HG03575 (cell line): ENCODE measurements around the gene SLC35F4.

Source experiments
- ATAC-seq: cut with Tn5 transposase; IDR thresholded peaks from one replicate; pipeline ENCODE4 v1.9.1; 2021; ENCODE audit not compliant: unreplicated experiment, insufficient number of reproducible peaks, low FRiP score; ENCODE audit errors: extremely low read depth

Gene SLC35F4

GRCh38 chr14:57686304-57686703 is 179.6 kb downstream of the SLC35F4 start:
- ATAC-seq: no peak

- ATAC-seq: no peak
Measured at GRCh38 chr14:57671021-57671420, 194.9 kb downstream of the SLC35F4 start.

GRCh38 chr14:57660208-57660607 is 205.7 kb downstream of the SLC35F4 start:
- no peak for ATAC-seq

- ATAC-seq: no peak
Measured at GRCh38 chr14:57659052-57659451, 206.8 kb downstream of the SLC35F4 start.

DNA sequence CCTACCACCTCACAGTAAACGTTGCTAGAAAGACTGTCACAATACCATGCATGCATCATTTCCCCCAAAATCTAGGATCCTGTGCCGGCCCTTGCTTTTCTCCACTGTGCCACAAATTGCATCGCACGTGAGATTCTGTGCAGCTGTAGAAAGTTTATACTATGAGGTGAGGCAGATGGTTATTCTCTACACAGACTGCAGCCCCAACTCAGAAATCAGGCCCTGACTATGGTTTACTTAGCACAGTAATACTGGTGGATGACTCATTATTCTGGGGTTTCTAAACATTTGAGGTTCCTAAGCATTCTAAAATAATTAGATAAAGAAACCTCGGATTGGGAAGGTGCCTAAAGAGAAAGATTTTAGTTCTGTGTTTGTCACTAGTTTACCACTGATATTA is 208.4 kb downstream of the SLC35F4 start:
- ATAC-seq: no peak

DNA sequence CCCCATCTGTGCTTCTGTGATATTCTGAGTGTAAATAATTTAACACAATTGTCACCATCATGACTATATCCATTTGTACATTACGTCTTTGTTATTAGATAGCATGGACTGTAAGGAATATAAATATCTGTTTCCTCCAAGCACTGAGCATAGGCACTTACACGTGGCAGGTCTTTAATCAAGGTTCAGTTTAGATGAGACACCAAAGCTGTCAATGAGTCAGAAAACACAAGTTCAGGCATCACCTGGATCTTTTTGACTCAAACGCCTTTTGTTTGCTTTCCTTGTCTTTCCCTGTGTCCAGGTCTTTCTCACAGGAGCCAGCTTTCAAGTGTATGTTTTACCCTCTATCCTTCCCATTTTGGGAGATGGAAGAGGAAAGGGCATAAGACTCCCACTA is 209.0 kb downstream of the SLC35F4 start:
- no peak for ATAC-seq

GRCh38 chr14:57652769-57653168 is 213.1 kb downstream of the SLC35F4 start:
- ATAC-seq: no peak

DNA sequence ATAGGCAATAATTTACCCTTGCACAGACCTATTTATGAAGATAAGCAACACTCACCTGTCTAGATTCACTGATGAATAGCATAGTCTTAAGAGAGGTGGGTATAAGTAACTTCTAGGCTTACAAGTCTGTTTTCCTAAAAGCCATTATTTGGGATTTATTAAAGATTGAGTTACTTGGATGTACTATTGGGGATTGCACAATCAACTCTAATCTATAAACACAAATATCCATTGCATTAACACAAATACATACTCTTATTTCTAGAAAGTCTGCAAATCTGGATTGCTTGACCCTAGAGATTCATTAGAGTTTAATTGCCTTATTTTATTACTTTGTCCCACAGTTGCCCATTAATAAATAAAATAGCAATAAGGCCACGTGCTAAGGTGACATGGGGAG is 224.1 kb downstream of the SLC35F4 start:
- no peak for ATAC-seq

DNA sequence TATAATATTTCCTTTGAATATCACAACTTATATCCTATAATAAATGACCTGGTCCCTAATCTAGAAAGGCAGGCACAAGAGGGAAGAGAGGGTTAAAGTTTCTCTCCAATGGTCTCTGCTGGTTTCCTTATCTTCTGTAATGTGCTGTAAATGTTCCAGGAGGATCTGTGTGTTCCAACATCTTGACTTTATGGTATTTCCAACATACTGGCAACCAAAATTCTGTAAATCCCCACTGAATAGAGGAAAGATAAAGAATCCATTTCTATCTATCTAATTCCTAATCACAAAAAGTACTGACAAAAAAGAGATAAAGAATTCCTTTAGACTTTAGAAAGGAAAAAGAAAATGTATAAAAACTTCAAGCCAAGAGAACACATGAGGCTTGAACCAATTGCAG is 225.9 kb downstream of the SLC35F4 start:
- ATAC-seq: no peak

DNA sequence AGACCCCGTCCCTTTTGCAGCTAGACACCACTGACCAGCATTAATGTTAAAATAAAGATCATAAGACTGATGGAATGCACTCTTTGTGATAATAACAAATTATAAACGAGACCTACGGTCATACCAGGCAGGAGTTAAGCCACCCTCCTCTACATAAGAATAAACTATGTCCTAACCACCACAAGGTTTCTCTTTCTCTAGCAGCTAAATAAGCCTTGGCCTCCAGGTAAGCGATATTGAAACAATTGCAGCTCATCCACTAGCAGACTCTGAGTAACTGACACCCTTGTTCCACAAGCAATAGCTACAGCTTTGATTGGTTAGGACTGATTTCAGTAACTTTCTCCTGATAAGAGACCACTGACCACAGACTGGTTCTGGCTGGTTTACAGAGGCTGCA is 228.0 kb downstream of the SLC35F4 start:
- no peak for ATAC-seq

- ATAC-seq: no peak
Measured at GRCh38 chr14:57634335-57634734, 231.6 kb downstream of the SLC35F4 start.

DNA sequence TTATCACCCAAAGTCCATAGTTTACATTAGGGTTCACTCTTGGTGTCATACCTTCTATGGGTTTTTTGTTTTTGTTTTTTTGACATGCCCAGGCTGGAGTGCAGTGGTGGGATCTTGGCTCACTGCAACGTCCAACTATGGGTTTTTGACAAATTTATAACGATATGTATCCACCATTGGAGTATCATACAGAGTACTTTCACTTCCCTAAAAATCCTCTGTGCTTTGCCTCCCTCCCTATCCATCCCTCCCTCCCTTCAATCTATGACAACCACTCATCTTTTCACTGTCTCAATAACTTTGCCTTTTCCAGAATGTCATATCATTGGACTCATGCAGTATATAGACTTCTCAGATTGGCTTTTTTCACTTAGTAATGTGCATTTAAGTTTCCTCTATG is 233.2 kb downstream of the SLC35F4 start:
- ATAC-seq: no peak

DNA sequence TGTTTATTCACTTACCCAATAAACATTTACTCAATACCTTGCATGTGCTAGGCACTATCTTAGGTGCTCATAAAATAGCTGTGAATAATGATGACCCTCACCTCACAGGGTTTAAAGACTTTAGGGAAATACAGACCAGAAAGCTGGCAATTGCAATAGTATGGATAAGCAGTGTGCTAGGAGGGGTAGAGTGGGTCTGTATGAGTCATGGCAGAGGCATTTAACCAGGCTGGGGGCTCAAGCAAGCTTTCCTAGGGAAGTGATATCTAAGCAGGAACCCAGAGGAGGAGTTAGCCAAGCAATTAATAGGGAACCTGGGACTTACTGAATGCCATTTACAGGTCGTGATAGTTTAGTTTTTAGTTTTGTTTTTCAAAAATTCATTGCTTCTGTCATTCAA is 248.4 kb downstream of the SLC35F4 start:
- no peak for ATAC-seq

DNA sequence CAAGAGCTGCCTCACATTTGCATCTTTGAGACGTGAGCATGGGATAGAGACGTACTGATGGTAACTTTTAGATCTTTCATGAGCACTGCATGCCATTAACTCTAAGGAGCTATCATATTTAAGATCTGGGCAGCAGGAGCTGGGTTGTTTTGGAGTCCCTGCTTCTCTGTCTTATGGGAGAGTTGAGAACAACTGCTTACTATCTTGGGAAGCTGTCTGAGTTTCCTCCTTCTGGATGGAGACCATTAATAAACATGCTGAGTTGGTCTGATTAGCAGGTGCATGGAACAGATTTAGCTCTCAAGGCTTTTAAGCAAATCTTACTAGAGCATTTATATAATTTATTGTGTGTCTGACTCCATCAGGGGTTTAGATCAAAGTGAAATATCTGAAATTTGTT is 252.9 kb downstream of the SLC35F4 start:
- ATAC-seq: no peak

- ATAC-seq: no peak
Measured at GRCh38 chr14:57611555-57612075, 254.3 kb downstream of the SLC35F4 start.

DNA sequence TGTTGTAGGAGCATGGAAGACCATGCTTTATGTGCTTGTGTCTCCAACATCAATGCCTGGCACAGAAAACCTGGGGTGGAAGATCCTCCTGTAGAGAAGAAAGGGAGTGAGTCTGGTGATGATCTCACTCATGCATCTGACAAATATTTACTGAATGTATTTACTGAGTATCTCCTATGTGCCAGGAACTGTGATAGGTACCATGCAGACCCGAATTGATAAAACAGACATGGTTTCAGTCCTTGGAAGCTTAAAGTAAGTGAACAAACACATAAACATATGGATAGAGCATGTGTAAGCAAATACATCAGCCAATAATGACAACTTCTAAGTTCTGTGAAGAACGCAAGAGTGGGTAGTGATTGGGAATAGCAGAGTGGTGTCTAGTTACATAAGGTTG is 255.3 kb downstream of the SLC35F4 start:
- no peak for ATAC-seq

DNA sequence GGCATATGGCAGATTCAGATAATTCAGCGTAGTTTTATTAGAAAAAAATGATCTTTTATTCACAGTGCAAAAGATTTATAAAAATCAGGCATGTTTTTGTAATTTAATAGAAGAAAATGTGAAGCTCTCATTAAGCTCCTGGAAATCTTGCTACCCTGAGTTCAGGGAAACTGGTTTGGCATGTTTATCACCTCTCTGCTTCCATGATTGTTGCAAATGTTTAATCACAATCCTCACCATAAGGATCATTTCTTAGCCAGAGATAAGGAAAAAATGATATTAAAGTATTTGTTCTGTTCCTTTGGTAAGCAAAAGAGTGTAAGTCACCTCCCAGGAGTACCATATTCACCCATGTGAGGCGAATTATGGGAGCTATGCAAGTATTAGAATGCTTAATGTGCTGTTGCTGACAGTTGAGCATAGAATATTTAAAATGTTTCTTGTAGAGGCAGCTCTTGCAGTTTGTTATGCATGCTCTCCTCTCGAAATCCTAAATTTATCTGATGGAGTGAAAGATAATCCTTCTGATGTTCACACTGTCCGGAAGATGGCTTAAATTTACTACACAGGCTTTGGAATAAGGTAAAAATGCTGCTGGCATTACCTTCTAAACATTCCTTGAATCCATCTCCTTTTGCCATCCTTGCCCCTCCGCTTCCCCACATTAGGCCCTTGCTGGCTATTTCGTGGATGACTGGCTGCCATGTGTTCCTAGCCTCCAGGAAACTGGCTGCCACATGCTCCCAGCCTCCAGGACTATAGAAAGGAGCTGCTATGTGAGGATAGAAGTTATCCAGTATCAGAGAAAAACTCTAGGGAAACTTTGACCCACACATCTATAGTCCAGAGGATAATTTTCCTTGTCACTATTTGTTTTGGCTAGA is 256.5 kb downstream of the SLC35F4 start:
- no peak for ATAC-seq

GRCh38 chr14:57607086-57607485 is 258.8 kb downstream of the SLC35F4 start:
- no peak for ATAC-seq

DNA sequence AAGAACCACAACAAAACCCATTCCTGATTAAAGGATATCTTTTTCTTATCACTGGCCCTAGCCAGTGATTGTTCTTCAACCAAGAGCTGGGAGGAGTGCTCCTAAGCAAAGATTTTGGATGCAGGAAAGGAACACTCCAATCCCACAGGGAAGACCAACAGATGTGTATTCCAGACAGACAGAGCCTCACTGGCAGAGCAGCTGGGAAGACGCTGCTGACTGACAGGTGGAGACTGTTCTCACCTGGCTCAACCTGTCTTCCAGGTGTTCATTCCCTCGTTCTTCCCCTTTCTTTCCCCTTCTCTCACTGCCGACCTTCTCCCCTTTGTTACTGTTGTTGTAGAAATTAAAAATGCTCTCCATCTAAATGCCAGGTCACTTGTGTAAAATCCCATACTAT is 282.5 kb downstream of the SLC35F4 start:
- ATAC-seq: no peak

GRCh38 chr14:57582746-57583145 is 283.1 kb downstream of the SLC35F4 start:
- no peak for ATAC-seq

DNA sequence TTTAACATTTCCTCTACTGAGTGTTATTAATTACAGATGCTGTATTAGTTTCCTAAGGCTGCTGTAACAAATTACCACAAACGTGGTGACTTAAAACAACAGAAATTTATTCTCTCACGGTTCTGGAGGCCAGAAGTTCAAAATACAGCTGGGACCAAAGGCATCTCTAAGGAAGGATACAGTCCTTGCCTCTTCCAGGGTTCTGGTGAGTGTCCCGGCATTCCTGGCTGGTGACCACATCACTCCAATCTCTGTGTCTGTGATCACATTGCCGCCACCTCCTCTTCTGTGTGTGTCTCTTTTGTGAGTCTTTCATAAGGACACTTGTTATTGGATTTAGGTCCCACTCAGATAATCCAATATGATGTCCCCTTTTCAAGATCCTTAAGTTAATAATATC is 287.1 kb downstream of the SLC35F4 start:
- ATAC-seq: no peak
